Measurements from ENCODE around the gene AKAP8. TPM values are rescaled to one million over a fixed set of nuclear protein-coding genes. Genes with fewer than 3 reads are reported as not detected.
A peak's percentile ranks its signal among the peaks of the same experiment; 100 is the strongest.

The AKAP8 gene
- polyA plus RNA-seq (2011; rRNA removed) (11.7 and 12.4 TPM in 2 replicates), polyA minus RNA-seq (2011; rRNA and poly(A)+ RNA removed) (7.6 and 9.5 TPM in 2 replicates)

DNA sequence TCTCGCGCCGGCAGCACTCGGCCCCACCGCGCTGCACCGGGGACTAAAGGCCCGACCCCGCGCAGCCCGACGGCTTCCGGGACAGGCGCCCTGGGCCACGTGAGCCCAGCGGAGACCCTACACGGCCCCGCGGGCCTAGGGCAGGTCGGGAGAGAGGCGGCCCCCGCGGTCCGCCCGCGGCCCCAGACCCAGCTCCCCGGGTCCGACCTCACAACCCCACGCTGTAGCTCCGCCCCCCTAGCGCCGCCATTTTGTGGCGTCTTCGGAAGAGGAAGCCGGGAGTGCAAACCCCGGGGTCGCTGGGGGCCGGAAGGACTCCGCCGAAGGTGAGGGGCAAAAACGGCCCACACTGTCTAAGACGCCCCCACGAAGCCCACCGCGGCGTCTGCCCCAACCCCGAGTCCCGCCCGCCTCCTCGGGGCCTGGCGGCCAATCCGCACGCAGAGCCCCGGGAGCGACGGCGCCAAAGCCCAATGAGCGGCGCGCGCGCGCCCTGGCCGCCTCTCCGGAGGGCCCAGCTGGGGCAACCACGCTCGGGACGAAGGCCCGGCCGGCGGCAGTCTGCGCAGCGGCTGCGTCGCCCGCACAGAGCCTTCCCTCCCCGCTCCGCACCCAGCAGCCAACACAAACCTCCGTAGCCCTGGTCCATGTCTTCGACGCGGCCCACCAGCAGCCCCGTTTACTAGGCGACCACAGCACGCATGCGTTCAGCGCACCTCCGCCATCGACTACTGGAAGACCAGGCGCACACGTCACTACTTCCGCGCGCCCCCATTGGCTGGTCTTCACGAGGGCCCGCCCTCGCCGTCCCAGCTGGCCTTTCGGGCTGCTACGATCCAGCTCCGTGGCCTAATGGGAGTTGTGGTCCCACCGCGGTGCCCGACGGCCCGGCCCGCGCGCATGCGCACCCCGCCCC, at the start of gene AKAP8:
TSS of gene AKAP8 (minus strand) at position 705 of the 916 bp plus-strand sequence. CDS start at position 649, 56 bp downstream.
- CTCF ChIA-PET: interaction anchor here (0.6 to 1.7 kb wide), 5 partner anchors 13 to 288 kb away, joined by 3 to 5 read pairs (median 3); partner anchors contain the start of gene AKAP8L
- peak within 1 kb of the TSS; percentile 91 for H3K27ac ChIP-seq (ENCODE audit: low read depth, low read length)
- H3K4me3 ChIP-seq (ENCODE audit: low read depth, low read length): peak within 1 kb of the TSS; percentile 99
- peak; percentile 96 for DNase-seq (ENCODE audit: low read depth, low spot score)
- no peaks in the 10 kb centered on the region for H3K27me3 ChIP-seq (ENCODE audit: control insufficient read depth, insufficient read depth, low read length)
- POLR2A ChIA-PET: interaction anchor here (0.6 to 3.0 kb wide), 16 partner anchors 9 to 1397 kb away, joined by 3 to 25 read pairs (median 4); partner anchors contain the start of genes AKAP8L and BRD4
- H3K9me3 ChIP-seq (ENCODE audit: control insufficient read depth, insufficient read depth, low read length): no peaks in the 10 kb centered on the region; the same call in 1 of the 2 replicates
- TF ChIP-seq CTCF (IDR thresholded peaks at IDR 0.05; ENCODE audit: low read depth, low read length): no peak

- CTCF ChIA-PET: no interaction called here
- TF ChIP-seq CTCF (IDR thresholded peaks at IDR 0.05; ENCODE audit: low read depth, low read length): no peak
Measured at GRCh38 chr19:15427991-15428471, 48.4 kb upstream of the AKAP8 start.

GRCh38 chr19:15427350-15427700, 47.7 kb upstream of the AKAP8 start:
- H3K9me3 ChIP-seq (ENCODE audit: control insufficient read depth, insufficient read depth, low read length): peaks cover 32% of the 10 kb centered on the region
- no peak for DNase-seq (ENCODE audit: low read depth, low spot score)
- no peaks in the 10 kb centered on the region for H3K27me3 ChIP-seq (ENCODE audit: control insufficient read depth, insufficient read depth, low read length)
- ChIA-PET CTCF (no interaction called here), POLR2A (no interaction called here)
- no peak for TF ChIP-seq CTCF (IDR thresholded peaks at IDR 0.05; ENCODE audit: low read depth, low read length)
- H3K27ac ChIP-seq (ENCODE audit: low read depth, low read length): no peak overlapping the region
- no peak overlapping the region for H3K4me3 ChIP-seq (ENCODE audit: low read depth, low read length)

More at GRCh38 chr19:15427991-15428471, 48.4 kb upstream of the AKAP8 start:
- Histone ChIP-seq H3K9me3 (ENCODE audit: control insufficient read depth, insufficient read depth, low read length) (peaks cover 29% of the 10 kb centered on the region), H3K27me3 (ENCODE audit: control insufficient read depth, insufficient read depth, low read length) (no peaks in the 10 kb centered on the region), H3K4me3 (ENCODE audit: low read depth, low read length) (no peak overlapping the region), H3K27ac (ENCODE audit: low read depth, low read length) (no peak overlapping the region)
- POLR2A ChIA-PET: no interaction called here
- no peak for DNase-seq (ENCODE audit: low read depth, low spot score)

- Histone ChIP-seq H3K9me3 (ENCODE audit: control insufficient read depth, insufficient read depth, low read length) (peaks cover 32% of the 10 kb centered on the region), H3K27me3 (ENCODE audit: control insufficient read depth, insufficient read depth, low read length) (no peaks in the 10 kb centered on the region), H3K4me3 (ENCODE audit: low read depth, low read length) (no peak overlapping the region), H3K27ac (ENCODE audit: low read depth, low read length) (no peak overlapping the region)
- no peak for TF ChIP-seq CTCF (IDR thresholded peaks at IDR 0.05; ENCODE audit: low read depth, low read length)
- CTCF ChIA-PET: no interaction called here
- DNase-seq (ENCODE audit: low read depth, low spot score): no peak
- POLR2A ChIA-PET: no interaction called here
Measured at GRCh38 chr19:15426485-15427349, 47.1 kb upstream of the AKAP8 start.

Data from AG04450 (cell line).